HCT116 (cell line): ENCODE data around the gene MCEMP1. TPM values are rescaled to one million over a fixed set of nuclear protein-coding genes. Genes with fewer than 3 reads are reported as not detected.

ENCODE experiments used
- ATAC-seq: fragments of 200-7000 bp; cut with Tn5 transposase; 2 replicates; pipeline ENCODE4 v1.9.1; 2020; ENCODE audit warnings: mild to moderate bottlenecking, moderate library complexity
- BruUV-seq: library from RNA; stranded (reverse); fragments of 400-500 nt; replicated peaks from 2 replicates; lab custom pipeline; 2021; lab: Mats Ljungman, UMichigan
- CTCF ChIA-PET: fragments of 300-600 bp; sonication (Branson Sonifier 250); formaldehyde crosslinking; loops from one replicate; lab custom pipeline; 2021; ENCODE audit warnings: antibody characterized with exemption; lab: Charles Lee
- POLR2A ChIA-PET: fragments of 300-600, 350-600 bp; sonication (Branson Sonifier 250); formaldehyde crosslinking; loops from one replicate; lab custom pipeline; 2021; ENCODE audit warnings: antibody characterized with exemption; lab: Charles Lee
- RAD21 ChIA-PET, 2 experiments: fragments of 300-600 bp; sonication (Branson Sonifier 250); formaldehyde crosslinking; loops; one replicate each; lab custom pipeline; 2023; ENCODE audit warnings: low total read pairs in 2 of 2; ENCODE audit not compliant: uncharacterized antibody in 2 of 2, unreplicated experiment in 2 of 2, low non-redundant PET in 1 of 2; lab: Charles Lee
- DNase-seq: peaks from one replicate; pipeline ENCODE4 v3.0.0-alpha.2; 2010; ENCODE audit warnings: low read depth, low spot score
- H2AFZ ChIP-seq: fragments of 200-600 bp; shearing (Covaris generic), sonication (generic); 2 replicates; pipeline ENCODE4 v1.6.1; 2017; ENCODE audit warnings: low read depth, mixed run types, mixed read lengths, antibody characterized with exemption, low read length; ENCODE audit not compliant: poor library complexity, severe bottlenecking
- H3K27ac ChIP-seq: 2 replicates; pipeline ENCODE4 v1.5.1; 2012; ENCODE audit warnings: low read depth, low read length
- H3K27me3 ChIP-seq: fragments of 200-600 bp; sonication (generic); 2 replicates; pipeline ENCODE4 v1.6.1; 2016; ENCODE audit warnings: mixed run types, low read length, mixed read lengths; ENCODE audit not compliant: insufficient read depth
- H3K36me3 ChIP-seq, 2 experiments: fragments of 200-500 bp in 1 of 2; fragments of 200-600 bp in 1 of 2; sonication (Bioruptor generic) in 1 of 2; sonication (generic) in 1 of 2; 2 replicates each; pipeline versions ENCODE4 v1.5.1 to v1.6.1; 2014 to 2016; ENCODE audit warnings: low read length in 2 of 2, inconsistent platforms in 1 of 2, mixed read lengths in 1 of 2, mixed run types in 1 of 2; ENCODE audit not compliant: insufficient read depth in 2 of 2, control insufficient read depth in 1 of 2
- H3K4me1 ChIP-seq, 2 experiments: fragments of 200-600 bp in 1 of 2; sonication (generic) in 1 of 2; 2 replicates each; pipeline versions ENCODE4 v1.5.1 to v1.6.1; 2012 to 2017; ENCODE audit warnings: low read length in 2 of 2, inconsistent platforms in 1 of 2, mild to moderate bottlenecking in 1 of 2, mixed read lengths in 1 of 2, mixed run types in 1 of 2, moderate library complexity in 1 of 2; ENCODE audit not compliant: insufficient read depth in 2 of 2, control insufficient read depth in 1 of 2
- H3K4me2 ChIP-seq: fragments of 200-600 bp; sonication (generic); 2 replicates; pipeline ENCODE4 v1.6.1; 2017; ENCODE audit warnings: mixed run types, low read length, mixed read lengths
- H3K4me3 ChIP-seq, 2 experiments: fragments of 200-600 bp in 1 of 2; sonication (generic) in 1 of 2; replicated peaks in 1 of 2; 2 replicates each; pipeline ENCODE4 v1.5.1; 2011 to 2016; ENCODE audit warnings: low read length in 2 of 2, control low read depth in 1 of 2, low read depth in 1 of 2, mild to moderate bottlenecking in 1 of 2, mixed read lengths in 1 of 2, mixed run types in 1 of 2
- H3K79me2 ChIP-seq: fragments of 200-600 bp; sonication (generic); 2 replicates; pipeline ENCODE4 v1.6.1; 2017; ENCODE audit warnings: mild to moderate bottlenecking, mixed run types, low read length, moderate library complexity, mixed read lengths; ENCODE audit not compliant: insufficient read depth
- H3K9ac ChIP-seq: fragments of 200-600 bp; sonication (generic); 2 replicates; pipeline ENCODE4 v1.6.1; 2016; ENCODE audit warnings: low read length, mixed read lengths
- H3K9me2 ChIP-seq: fragments of 200-600 bp; sonication (generic), shearing (Covaris generic); 2 replicates; pipeline ENCODE4 v1.6.1; 2017; ENCODE audit warnings: mixed run types, mild to moderate bottlenecking, moderate library complexity; ENCODE audit not compliant: insufficient read depth
- H3K9me3 ChIP-seq, 2 experiments: fragments of 200-500 bp in 1 of 2; fragments of 200-600 bp in 1 of 2; sonication (Bioruptor generic) in 1 of 2; sonication (generic) in 1 of 2; 2 replicates each; pipeline ENCODE4 v1.6.1; 2014 to 2017; ENCODE audit warnings: low read length in 2 of 2, mixed read lengths in 2 of 2, inconsistent platforms in 1 of 2, low read depth in 1 of 2, mild to moderate bottlenecking in 1 of 2, mixed run types in 1 of 2, moderate library complexity in 1 of 2; ENCODE audit not compliant: control insufficient read depth in 1 of 2, insufficient read depth in 1 of 2
- H4K20me1 ChIP-seq: fragments of 200-600 bp; sonication (generic), shearing (Covaris generic); 2 replicates; pipeline ENCODE4 v1.6.1; 2017; ENCODE audit warnings: mixed run types, mild to moderate bottlenecking, moderate library complexity; ENCODE audit not compliant: insufficient read depth
- CBX3 ChIP-seq: IDR thresholded peaks from 2 replicates; pipeline ENCODE4 v1.6.1; 2012; ENCODE audit warnings: low read depth
- CEBPB ChIP-seq: IDR thresholded peaks from 2 replicates; pipeline ENCODE4 v1.6.1; 2012; ENCODE audit warnings: low read depth
- EGR1 ChIP-seq: IDR thresholded peaks from 2 replicates; pipeline ENCODE4 v1.6.1; 2012; ENCODE audit warnings: low read depth
- ELF1 ChIP-seq: IDR thresholded peaks from 2 replicates; pipeline ENCODE4 v1.6.1; 2012; ENCODE audit warnings: low read depth, borderline replicate concordance
- EZH2 ChIP-seq: fragments of 200-600 bp; sonication (generic); IDR thresholded peaks from 2 replicates; pipeline ENCODE4 v1.6.1; 2017; ENCODE audit warnings: antibody characterized with exemption, mixed run types
- MAX ChIP-seq: IDR thresholded peaks from 2 replicates; pipeline ENCODE4 v1.6.1; 2012
- RAD21 ChIP-seq: IDR thresholded peaks from 2 replicates; pipeline ENCODE4 v1.6.1; 2012; ENCODE audit warnings: low read depth, mild to moderate bottlenecking
- SIN3A ChIP-seq: IDR thresholded peaks from 2 replicates; pipeline ENCODE4 v1.6.1; 2012; ENCODE audit warnings: low read depth
- SP1 ChIP-seq: IDR thresholded peaks from 2 replicates; pipeline ENCODE4 v1.6.1; 2012; ENCODE audit warnings: low read depth
- SRF ChIP-seq: IDR thresholded peaks from 2 replicates; pipeline ENCODE4 v1.6.1; 2012; ENCODE audit warnings: low read depth
- TCF7L2 ChIP-seq: IDR thresholded peaks from 2 replicates; pipeline ENCODE4 v1.7.0; 2011; ENCODE audit warnings: borderline replicate concordance, inconsistent platforms; ENCODE audit not compliant: insufficient read depth, insufficient read length; ENCODE audit errors: extremely low read depth
- YY1 ChIP-seq: IDR thresholded peaks from 2 replicates; pipeline ENCODE4 v1.6.1; 2011; ENCODE audit warnings: low read length, low read depth, moderate library complexity, mild to moderate bottlenecking; ENCODE audit not compliant: insufficient replicate concordance; ENCODE audit errors: extremely low read depth
- ZBTB33 ChIP-seq: IDR thresholded peaks from 2 replicates; pipeline ENCODE4 v1.6.1; 2011; ENCODE audit warnings: mild to moderate bottlenecking, low read length, moderate library complexity; ENCODE audit not compliant: insufficient replicate concordance; ENCODE audit errors: extremely low read depth
- ZFX ChIP-seq: fragments of 450-650 bp; IDR thresholded peaks from 2 replicates; pipeline ENCODE4 v1.6.1; 2017
- intact Hi-C: fragments of 100-400 bp; cut with micrococcal nuclease; formaldehyde crosslinking; loops from 2 replicates; pipeline ENCODE4 v1.10.0; 2022
- total RNA-seq: library from RNA; stranded (reverse); gene quantifications from one replicate; pipeline ENCODE4 v1.2.1, GENCODE V29; 2021; ENCODE audit not compliant: unreplicated experiment
- TF ChIP-seq, protein P1 (sequence below): IDR thresholded peaks from 2 replicates; pipeline ENCODE4 v1.6.1; 2012
- TF ChIP-seq, protein P2 (sequence below): IDR thresholded peaks from 2 replicates; pipeline ENCODE4 v1.6.1; 2012; ENCODE audit warnings: low read depth

The MCEMP1 gene
- total RNA-seq, 1 experiment from 2014 or later = not detected

GRCh38 chr19:7662657-7663056 lies 14.2 kb upstream of the MCEMP1 start:
- DNase-seq = no peak
- intact Hi-C loops = no loop called here
- Histone ChIP-seq H3K4me1 (no peaks in the 10 kb centered on the region), H3K4me2 (no peak overlapping the region), H3K4me3 (no peak overlapping the region), H3K36me3 (no peaks in the 10 kb centered on the region), H2AFZ (no peak overlapping the region), H3K27me3 (no peaks in the 10 kb centered on the region), H3K9me2 (no peaks in the 10 kb centered on the region), H3K27ac (no peak overlapping the region), H3K9me3 (no peaks in the 10 kb centered on the region), H3K79me2 (no peaks in the 10 kb centered on the region), H4K20me1 (no peaks in the 10 kb centered on the region), H3K9ac (no peak overlapping the region)
- BruUV-seq = no TSS peak
- RAD21 ChIA-PET = no interaction called here
- CTCF ChIA-PET = no interaction called here
- TF ChIP-seq TCF7L2 (no peak), SP1 (no peak)
- ATAC-seq = no peak
- POLR2A ChIA-PET = no interaction called here

GRCh38 chr19:7663706-7664105 lies 13.2 kb upstream of the MCEMP1 start:
- POLR2A ChIA-PET = no interaction called here
- H3K4me2 ChIP-seq = no peak overlapping the region
- ATAC-seq = no peak

More at GRCh38 chr19:7663706-7664105, 13.2 kb upstream of the MCEMP1 start:
- no peaks in the 10 kb centered on the region for H3K4me1 ChIP-seq
- no peak overlapping the region for H2AFZ ChIP-seq
- no peaks in the 10 kb centered on the region for H4K20me1 ChIP-seq
- no peaks in the 10 kb centered on the region for H3K27me3 ChIP-seq
- H3K79me2 ChIP-seq = no peaks in the 10 kb centered on the region
- CTCF ChIA-PET = no interaction called here
- TF ChIP-seq EGR1 (no peak), CEBPB (no peak), ZBTB33 (no peak), CBX3 (no peak), EZH2 (no peak), RAD21 (no peak), ELF1 (no peak), YY1 (no peak), ZFX (no peak), MAX (no peak), SIN3A (no peak), SRF (no peak)
- TF ChIP-seq, protein P1, sequence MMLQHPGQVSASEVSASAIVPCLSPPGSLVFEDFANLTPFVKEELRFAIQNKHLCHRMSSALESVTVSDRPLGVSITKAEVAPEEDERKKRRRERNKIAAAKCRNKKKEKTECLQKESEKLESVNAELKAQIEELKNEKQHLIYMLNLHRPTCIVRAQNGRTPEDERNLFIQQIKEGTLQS = no peak
- TF ChIP-seq, protein P2, sequence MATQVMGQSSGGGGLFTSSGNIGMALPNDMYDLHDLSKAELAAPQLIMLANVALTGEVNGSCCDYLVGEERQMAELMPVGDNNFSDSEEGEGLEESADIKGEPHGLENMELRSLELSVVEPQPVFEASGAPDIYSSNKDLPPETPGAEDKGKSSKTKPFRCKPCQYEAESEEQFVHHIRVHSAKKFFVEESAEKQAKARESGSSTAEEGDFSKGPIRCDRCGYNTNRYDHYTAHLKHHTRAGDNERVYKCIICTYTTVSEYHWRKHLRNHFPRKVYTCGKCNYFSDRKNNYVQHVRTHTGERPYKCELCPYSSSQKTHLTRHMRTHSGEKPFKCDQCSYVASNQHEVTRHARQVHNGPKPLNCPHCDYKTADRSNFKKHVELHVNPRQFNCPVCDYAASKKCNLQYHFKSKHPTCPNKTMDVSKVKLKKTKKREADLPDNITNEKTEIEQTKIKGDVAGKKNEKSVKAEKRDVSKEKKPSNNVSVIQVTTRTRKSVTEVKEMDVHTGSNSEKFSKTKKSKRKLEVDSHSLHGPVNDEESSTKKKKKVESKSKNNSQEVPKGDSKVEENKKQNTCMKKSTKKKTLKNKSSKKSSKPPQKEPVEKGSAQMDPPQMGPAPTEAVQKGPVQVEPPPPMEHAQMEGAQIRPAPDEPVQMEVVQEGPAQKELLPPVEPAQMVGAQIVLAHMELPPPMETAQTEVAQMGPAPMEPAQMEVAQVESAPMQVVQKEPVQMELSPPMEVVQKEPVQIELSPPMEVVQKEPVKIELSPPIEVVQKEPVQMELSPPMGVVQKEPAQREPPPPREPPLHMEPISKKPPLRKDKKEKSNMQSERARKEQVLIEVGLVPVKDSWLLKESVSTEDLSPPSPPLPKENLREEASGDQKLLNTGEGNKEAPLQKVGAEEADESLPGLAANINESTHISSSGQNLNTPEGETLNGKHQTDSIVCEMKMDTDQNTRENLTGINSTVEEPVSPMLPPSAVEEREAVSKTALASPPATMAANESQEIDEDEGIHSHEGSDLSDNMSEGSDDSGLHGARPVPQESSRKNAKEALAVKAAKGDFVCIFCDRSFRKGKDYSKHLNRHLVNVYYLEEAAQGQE = no peak
- TF ChIP-seq, all 23 proteins: peak for 0
- DNase-seq = no peak
- H3K27ac ChIP-seq = no peak overlapping the region
- no peak overlapping the region for H3K4me3 ChIP-seq
- no peaks in the 10 kb centered on the region for H3K9me2 ChIP-seq
- H3K9ac ChIP-seq = no peak overlapping the region
- no peaks in the 10 kb centered on the region for H3K9me3 ChIP-seq
- H3K36me3 ChIP-seq = no peaks in the 10 kb centered on the region
- no TSS peak for BruUV-seq
- RAD21 ChIA-PET = no interaction called here
- intact Hi-C loops = no loop called here
